ENCODE data around the gene PCBD1.

GRCh38 chr10:70866424-70866823 is 21.9 kb downstream of the PCBD1 start:
- TF ChIP-seq CTCF (conservative IDR thresholded peaks at IDR 0.05; ENCODE audit: low read depth in 2 of 2) (no peak), EZH2phosphoT487 (IDR thresholded peaks at IDR 0.05; ENCODE audit: unreplicated experiment) (no peak), ZNF114 (CRISPR knock-in tag; IDR thresholded peaks at IDR 0.05) (no peak), EZH2 (IDR thresholded peaks at IDR 0.05; ENCODE audit: low read depth, unreplicated experiment) (no peak), POLR2AphosphoS5 (IDR thresholded peaks at IDR 0.05; ENCODE audit: low read depth) (no peak), REST (IDR thresholded peaks at IDR 0.05; ENCODE audit: unreplicated experiment) (no peak), CREB1 (CRISPR knock-in tag; IDR thresholded peaks at IDR 0.05; ENCODE audit: low read depth) (no peak), ZNF331 (CRISPR knock-in tag; IDR thresholded peaks at IDR 0.05; ENCODE audit: low read depth) (no peak), ETS1 (IDR thresholded peaks at IDR 0.05) (no peak), ZNF462 (CRISPR knock-in tag; IDR thresholded peaks at IDR 0.05) (no peak), STAT1 (IDR thresholded peaks at IDR 0.05; ENCODE audit: unreplicated experiment) (no peak)

Measured in GM23338 (cell line).